GM21360 (cell line): ENCODE measurements around the gene POU2AF1.

Source experiments
- ATAC-seq: cut with Tn5 transposase; IDR thresholded peaks from one replicate; pipeline ENCODE4 v1.9.1; 2021; ENCODE audit warnings: mild to moderate bottlenecking, moderate library complexity; ENCODE audit not compliant: unreplicated experiment

The POU2AF1 gene

GRCh38 chr11:111387363-111387762 is 8.3 kb upstream of the POU2AF1 start:
- ATAC-seq: no peak

GRCh38 chr11:111386611-111387150 is 7.6 kb upstream of the POU2AF1 start:
- ATAC-seq: no peak

- no peak for ATAC-seq
Observed at GRCh38 chr11:111384494-111384893, 5.4 kb upstream of the POU2AF1 start.

- ATAC-seq: no peak
Observed at GRCh38 chr11:111382451-111382850, 3.4 kb upstream of the POU2AF1 start.

GRCh38 chr11:111379602-111380136 is 594 bp upstream of the POU2AF1 start:
- ATAC-seq: peak; percentile 38

GRCh38 chr11:111378185-111378860 is 752 bp downstream of the POU2AF1 start:
- no peak for ATAC-seq

GRCh38 chr11:111376181-111376871 is 2.7 kb downstream of the POU2AF1 start:
- no peak for ATAC-seq

GRCh38 chr11:111373590-111373989 is 5.5 kb downstream of the POU2AF1 start:
- no peak for ATAC-seq

GRCh38 chr11:111372538-111372937 is 6.5 kb downstream of the POU2AF1 start:
- no peak for ATAC-seq

GRCh38 chr11:111370902-111371578 is 8.0 kb downstream of the POU2AF1 start:
- ATAC-seq: no peak

- no peak for ATAC-seq
Observed at GRCh38 chr11:111370270-111370901, 8.7 kb downstream of the POU2AF1 start.

- ATAC-seq: no peak
Observed at GRCh38 chr11:111368285-111368560, 10.9 kb downstream of the POU2AF1 start.

- peak; percentile 46 for ATAC-seq
Observed at GRCh38 chr11:111367411-111368284, 11.4 kb downstream of the POU2AF1 start.

- ATAC-seq: no peak
Observed at GRCh38 chr11:111366560-111367410, 12.3 kb downstream of the POU2AF1 start.

GRCh38 chr11:111365722-111366559 is 13.1 kb downstream of the POU2AF1 start:
- ATAC-seq: no peak

GRCh38 chr11:111364503-111364902 is 14.6 kb downstream of the POU2AF1 start:
- ATAC-seq: no peak

GRCh38 chr11:111363985-111364384 is 15.1 kb downstream of the POU2AF1 start:
- no peak for ATAC-seq

GRCh38 chr11:111362887-111363411 is 16.1 kb downstream of the POU2AF1 start:
- ATAC-seq: no peak
